ENCODE results near the gene ATOH8. TPM values are rescaled to one million over a fixed set of nuclear protein-coding genes. Genes with fewer than 3 reads are reported as not detected.

The ATOH8 gene
- total and polyA plus RNA-seq, 4 donors, result 51.5 to 78.8 (median 62.6) TPM

- ATAC-seq (ENCODE audit: low FRiP score) (no peak), DNase-seq (no peak)
- no peaks in the 10 kb centered on the region for H3K9me3 ChIP-seq (ENCODE audit: control insufficient read depth, low read length)
- H3K4me1 ChIP-seq (ENCODE audit: control insufficient read depth in 1 of 2, insufficient read depth in 2 of 2, low read length in 2 of 2), result peaks cover 5 to 9% of the 10 kb centered on the region in 2 donors
- H3K4me3 ChIP-seq (ENCODE audit: low read length in 2 of 2), result no peak overlapping the region
- no peak overlapping the region for H3K27ac ChIP-seq (ENCODE audit: low read depth in 1 of 2, low read length in 2 of 2)
- WGBS, 2 donors, result 80 to 86% methylated on average over 8 of the region's 8 CpGs
- H3K27me3 ChIP-seq (ENCODE audit: control insufficient read depth in 1 of 2, insufficient read depth in 2 of 2, low read length in 1 of 2), result no peaks in the 10 kb centered on the region
- intact Hi-C loops (cut with DNase I), result no loop called here
- peaks cover 0 to 1% of the 10 kb centered on the region in 2 donors for H3K36me3 ChIP-seq (ENCODE audit: control insufficient read depth in 1 of 2, insufficient read depth in 2 of 2, low read length in 1 of 2)
Measured at GRCh38 chr2:85777441-85777861, 23.7 kb downstream of the ATOH8 start.

DNA sequence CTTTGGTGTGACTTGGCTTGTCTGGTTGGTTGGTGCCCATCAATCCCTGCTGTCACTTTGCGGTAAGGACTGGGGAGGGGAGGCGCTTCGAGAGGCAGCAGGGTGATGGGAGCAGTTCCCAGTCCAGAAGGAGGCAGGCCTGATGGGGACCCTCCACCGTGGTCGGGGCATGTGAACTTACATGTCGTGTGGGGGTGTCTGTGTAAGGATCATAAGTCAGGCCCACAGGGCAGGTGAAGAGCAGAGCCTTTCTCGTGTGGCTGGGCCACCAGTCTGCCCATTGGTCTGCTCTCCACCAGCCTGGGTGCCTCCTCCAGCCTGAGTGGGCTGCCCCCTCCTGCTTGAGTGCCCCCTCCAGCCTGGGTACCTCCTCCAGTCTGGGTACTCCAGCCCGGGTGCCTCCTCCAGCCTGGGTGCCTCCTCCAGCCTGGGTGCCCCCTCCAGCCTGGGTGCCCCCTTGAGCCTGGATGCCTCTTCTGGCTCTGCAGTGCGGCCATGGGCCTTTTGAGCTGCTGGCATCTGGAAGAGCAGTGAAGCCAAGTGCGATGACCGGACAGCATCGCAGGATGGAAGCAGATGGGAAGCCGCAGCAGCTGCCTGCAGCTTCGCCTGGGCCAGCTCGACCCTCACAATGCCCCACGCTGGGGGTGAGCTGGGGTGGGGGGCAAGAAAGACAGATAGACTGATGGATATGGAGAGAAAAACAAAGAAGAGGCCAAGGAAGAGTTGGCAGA is 25.0 kb downstream of the ATOH8 start:
- Histone ChIP-seq H3K9me3 (ENCODE audit: control insufficient read depth, low read length) (no peaks in the 10 kb centered on the region), H3K27me3 (ENCODE audit: control insufficient read depth in 1 of 2, insufficient read depth in 2 of 2, low read length in 1 of 2) (no peaks in the 10 kb centered on the region), H3K4me1 (ENCODE audit: control insufficient read depth in 1 of 2, insufficient read depth in 2 of 2, low read length in 2 of 2) (peaks cover 2 to 6% of the 10 kb centered on the region in 2 donors), H3K36me3 (ENCODE audit: control insufficient read depth in 1 of 2, insufficient read depth in 2 of 2, low read length in 1 of 2) (peaks cover 0 to 1% of the 10 kb centered on the region in 2 donors), H3K27ac (ENCODE audit: low read depth in 1 of 2, low read length in 2 of 2) (peak overlapping the region in 1 of 2 donors; percentile 22), H3K4me3 (ENCODE audit: low read length in 2 of 2) (no peak overlapping the region)
- intact Hi-C loops (cut with DNase I), result no loop called here
- DNase-seq (peak in 1 of 2 donors; percentile 57), ATAC-seq (ENCODE audit: low FRiP score) (no peak)
- 51 to 66% methylated on average over 16 of the region's 16 CpGs for WGBS, 2 donors

DNA sequence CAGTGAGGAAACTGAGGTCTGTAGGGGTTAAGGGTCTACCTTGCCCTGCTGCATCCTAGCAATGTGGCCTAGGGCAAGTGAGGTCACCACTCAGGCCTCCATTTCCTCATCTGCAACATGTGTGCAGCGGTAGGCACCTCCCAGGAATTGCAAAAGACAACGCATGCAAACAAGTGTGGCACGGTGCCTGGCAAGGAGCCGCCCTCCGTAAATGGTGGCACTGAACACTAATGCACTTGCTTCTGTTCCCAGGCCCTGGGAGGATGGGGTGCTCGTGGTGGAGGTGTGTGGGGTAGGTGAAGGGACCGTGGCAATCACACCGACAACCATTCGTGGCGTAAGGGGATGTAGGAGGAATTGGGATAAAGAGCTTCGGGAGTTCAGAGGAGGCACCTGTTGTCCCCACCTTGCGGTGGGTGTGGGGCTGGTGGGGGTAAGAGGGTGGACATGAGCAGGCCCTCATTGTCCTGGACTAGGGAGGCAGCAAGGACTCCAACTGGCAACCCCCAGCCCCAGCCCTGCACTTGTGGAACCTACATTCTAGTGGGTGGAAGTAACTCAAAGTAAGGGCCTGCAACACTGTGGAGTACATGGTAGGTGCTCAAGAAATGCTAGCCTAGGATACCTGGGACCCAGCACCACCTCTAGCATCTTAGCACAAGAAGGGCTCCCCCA is 26.0 kb downstream of the ATOH8 start:
- no peaks in the 10 kb centered on the region for H3K9me3 ChIP-seq (ENCODE audit: control insufficient read depth, low read length)
- intact Hi-C loops (cut with DNase I), result no loop called here
- WGBS, 2 donors, result 93 to 94% methylated on average over 12 of the region's 12 CpGs
- ATAC-seq (ENCODE audit: low FRiP score) (no peak), DNase-seq (peak in 1 of 2 donors; percentile 46)
- H3K36me3 ChIP-seq (ENCODE audit: control insufficient read depth in 1 of 2, insufficient read depth in 2 of 2, low read length in 1 of 2), result peaks cover 0 to 1% of the 10 kb centered on the region in 2 donors
- H3K4me1 ChIP-seq (ENCODE audit: control insufficient read depth in 1 of 2, insufficient read depth in 2 of 2, low read length in 2 of 2), result peaks cover 0 to under 1% of the 10 kb centered on the region in 2 donors
- H3K27me3 ChIP-seq (ENCODE audit: control insufficient read depth in 1 of 2, insufficient read depth in 2 of 2, low read length in 1 of 2), result no peaks in the 10 kb centered on the region
- H3K4me3 ChIP-seq (ENCODE audit: low read length in 2 of 2), result no peak overlapping the region
- H3K27ac ChIP-seq (ENCODE audit: low read depth in 1 of 2, low read length in 2 of 2), result peak overlapping the region in 1 of 2 donors; percentile 22

- H3K27me3 ChIP-seq (ENCODE audit: control insufficient read depth in 1 of 2, insufficient read depth in 2 of 2, low read length in 1 of 2), result no peaks in the 10 kb centered on the region
- no peaks in the 10 kb centered on the region for H3K4me1 ChIP-seq (ENCODE audit: control insufficient read depth in 1 of 2, insufficient read depth in 2 of 2, low read length in 2 of 2)
- peak; percentile 85 to 88 for DNase-seq
- WGBS, 2 donors, result 15 to 23% methylated on average over 14 of the region's 14 CpGs
- H3K4me3 ChIP-seq (ENCODE audit: low read length in 2 of 2), result no peak overlapping the region
- H3K27ac ChIP-seq (ENCODE audit: low read depth in 1 of 2, low read length in 2 of 2), result peak overlapping the region in 1 of 2 donors; percentile 6
- ATAC-seq (ENCODE audit: low FRiP score), result peak; percentile 56
- intact Hi-C loops (cut with DNase I), result no loop called here
- no peaks in the 10 kb centered on the region for H3K9me3 ChIP-seq (ENCODE audit: control insufficient read depth, low read length)
- peaks cover 0 to under 1% of the 10 kb centered on the region in 2 donors for H3K36me3 ChIP-seq (ENCODE audit: control insufficient read depth in 1 of 2, insufficient read depth in 2 of 2, low read length in 1 of 2)
Measured at GRCh38 chr2:85780316-85781012, 26.7 kb downstream of the ATOH8 start.

- no peaks in the 10 kb centered on the region for H3K36me3 ChIP-seq (ENCODE audit: control insufficient read depth in 1 of 2, insufficient read depth in 2 of 2, low read length in 1 of 2)
- DNase-seq (peak in 1 of 2 donors; percentile 51), ATAC-seq (ENCODE audit: low FRiP score) (no peak)
- H3K27me3 ChIP-seq (ENCODE audit: control insufficient read depth in 1 of 2, insufficient read depth in 2 of 2, low read length in 1 of 2), result no peaks in the 10 kb centered on the region
- WGBS, 2 donors, result 5 to 15% methylated on average over 5 of the region's 5 CpGs
- peak overlapping the region in 1 of 2 donors; percentile 6 for H3K27ac ChIP-seq (ENCODE audit: low read depth in 1 of 2, low read length in 2 of 2)
- intact Hi-C loops (cut with DNase I), result no loop called here
- no peaks in the 10 kb centered on the region for H3K9me3 ChIP-seq (ENCODE audit: control insufficient read depth, low read length)
- no peak overlapping the region for H3K4me3 ChIP-seq (ENCODE audit: low read length in 2 of 2)
- no peaks in the 10 kb centered on the region for H3K4me1 ChIP-seq (ENCODE audit: control insufficient read depth in 1 of 2, insufficient read depth in 2 of 2, low read length in 2 of 2)
Measured at GRCh38 chr2:85781013-85781332, 27.2 kb downstream of the ATOH8 start.

GRCh38 chr2:85783796-85784195 is 30.0 kb downstream of the ATOH8 start:
- DNase-seq (peak; percentile 21 to 27), ATAC-seq (ENCODE audit: low FRiP score) (no peak)
- 96 to 97% methylated on average over 7 of the region's 7 CpGs for WGBS, 2 donors
- Histone ChIP-seq H3K27ac (ENCODE audit: low read depth in 1 of 2, low read length in 2 of 2) (peak overlapping the region in 1 of 2 donors; percentile 24), H3K9me3 (ENCODE audit: control insufficient read depth, low read length) (no peaks in the 10 kb centered on the region), H3K36me3 (ENCODE audit: control insufficient read depth in 1 of 2, insufficient read depth in 2 of 2, low read length in 1 of 2) (peaks cover 3 to 4% of the 10 kb centered on the region in 2 donors), H3K27me3 (ENCODE audit: control insufficient read depth in 1 of 2, insufficient read depth in 2 of 2, low read length in 1 of 2) (no peaks in the 10 kb centered on the region), H3K4me3 (ENCODE audit: low read length in 2 of 2) (no peak overlapping the region), H3K4me1 (ENCODE audit: control insufficient read depth in 1 of 2, insufficient read depth in 2 of 2, low read length in 2 of 2) (no peaks in the 10 kb centered on the region)
- intact Hi-C loops (cut with DNase I), result no loop called here

- intact Hi-C loops (cut with DNase I), result no loop called here
- Histone ChIP-seq H3K36me3 (ENCODE audit: control insufficient read depth in 1 of 2, insufficient read depth in 2 of 2, low read length in 1 of 2) (peaks cover 3 to 4% of the 10 kb centered on the region in 2 donors), H3K4me3 (ENCODE audit: low read length in 2 of 2) (no peak overlapping the region), H3K4me1 (ENCODE audit: control insufficient read depth in 1 of 2, insufficient read depth in 2 of 2, low read length in 2 of 2) (no peaks in the 10 kb centered on the region), H3K27ac (ENCODE audit: low read depth in 1 of 2, low read length in 2 of 2) (peak overlapping the region in 1 of 2 donors; percentile 92), H3K9me3 (ENCODE audit: control insufficient read depth, low read length) (no peaks in the 10 kb centered on the region), H3K27me3 (ENCODE audit: control insufficient read depth in 1 of 2, insufficient read depth in 2 of 2, low read length in 1 of 2) (no peaks in the 10 kb centered on the region)
- DNase-seq (no peak), ATAC-seq (ENCODE audit: low FRiP score) (no peak)
- 70 to 76% methylated on average over 6 of the region's 6 CpGs for WGBS, 2 donors
Measured at GRCh38 chr2:85784474-85784986, 30.7 kb downstream of the ATOH8 start.

GRCh38 chr2:85785027-85785822 is 31.4 kb downstream of the ATOH8 start:
- no peaks in the 10 kb centered on the region for H3K27me3 ChIP-seq (ENCODE audit: control insufficient read depth in 1 of 2, insufficient read depth in 2 of 2, low read length in 1 of 2)
- WGBS, 2 donors, result 14 to 22% methylated on average over 25 of the region's 25 CpGs
- peaks cover 3 to 4% of the 10 kb centered on the region in 2 donors for H3K36me3 ChIP-seq (ENCODE audit: control insufficient read depth in 1 of 2, insufficient read depth in 2 of 2, low read length in 1 of 2)
- no peaks in the 10 kb centered on the region for H3K9me3 ChIP-seq (ENCODE audit: control insufficient read depth, low read length)
- peak; percentile 86 to 88 for DNase-seq
- peak; percentile 55 for ATAC-seq (ENCODE audit: low FRiP score)
- H3K4me3 ChIP-seq (ENCODE audit: low read length in 2 of 2), result no peak overlapping the region
- H3K4me1 ChIP-seq (ENCODE audit: control insufficient read depth in 1 of 2, insufficient read depth in 2 of 2, low read length in 2 of 2), result no peaks in the 10 kb centered on the region
- H3K27ac ChIP-seq (ENCODE audit: low read depth in 1 of 2, low read length in 2 of 2), result peak overlapping the region; percentile 45 to 92
- intact Hi-C loops (cut with DNase I), result no loop called here
